ENCODE measurements around the gene CTTNBP2. TPM values are rescaled to one million over a fixed set of nuclear protein-coding genes. Genes with fewer than 3 reads are reported as not detected.

CTTNBP2 gene
- polyA plus RNA-seq, 2 donors, result 11.7 to 12.7 TPM

GRCh38 chr7:117665368-117665767 is 207.9 kb downstream of the CTTNBP2 start:
- Histone ChIP-seq H3K36me3 (ENCODE audit: control insufficient read depth in 2 of 2, insufficient read depth in 2 of 2, low read length in 1 of 2) (no peaks in the 10 kb centered on the region), H3K27ac (ENCODE audit: low read depth in 2 of 2, low read length in 1 of 2) (no peak overlapping the region), H3K27me3 (ENCODE audit: control insufficient read depth in 1 of 2, insufficient read depth in 2 of 2, low read length in 2 of 2) (no peaks in the 10 kb centered on the region), H3K4me3 (ENCODE audit: low read depth in 1 of 2, low read length in 2 of 2) (no peak overlapping the region), H3K4me1 (ENCODE audit: control insufficient read depth in 2 of 2, insufficient read depth in 2 of 2, low read length in 1 of 2) (no peaks in the 10 kb centered on the region), H3K9me3 (ENCODE audit: control insufficient read depth in 2 of 2, insufficient read depth in 1 of 2, low read depth in 1 of 2, low read length in 1 of 2) (no peaks in the 10 kb centered on the region)

- Histone ChIP-seq H3K9me3 (ENCODE audit: control insufficient read depth in 2 of 2, insufficient read depth in 1 of 2, low read depth in 1 of 2, low read length in 1 of 2) (no peaks in the 10 kb centered on the region), H3K4me1 (ENCODE audit: control insufficient read depth in 2 of 2, insufficient read depth in 2 of 2, low read length in 1 of 2) (no peaks in the 10 kb centered on the region), H3K27me3 (ENCODE audit: control insufficient read depth in 1 of 2, insufficient read depth in 2 of 2, low read length in 2 of 2) (no peaks in the 10 kb centered on the region), H3K36me3 (ENCODE audit: control insufficient read depth in 2 of 2, insufficient read depth in 2 of 2, low read length in 1 of 2) (no peaks in the 10 kb centered on the region), H3K4me3 (ENCODE audit: low read depth in 1 of 2, low read length in 2 of 2) (no peak overlapping the region), H3K27ac (ENCODE audit: low read depth in 2 of 2, low read length in 1 of 2) (no peak overlapping the region)
- 82 to 86% methylated on average over 3 of the region's 3 CpGs for whole genome bisulfite sequencing, 2 donors
Measured at GRCh38 chr7:117664047-117664446, 209.2 kb downstream of the CTTNBP2 start.

- no peaks in the 10 kb centered on the region for H3K27me3 ChIP-seq (ENCODE audit: control insufficient read depth in 1 of 2, insufficient read depth in 2 of 2, low read length in 2 of 2)
- WGBS, 2 donors, result 74 to 80% methylated on average over 2 of the region's 2 CpGs
- H3K27ac ChIP-seq (ENCODE audit: low read depth in 2 of 2, low read length in 1 of 2), result no peak overlapping the region
- H3K9me3 ChIP-seq (ENCODE audit: control insufficient read depth in 2 of 2, insufficient read depth in 1 of 2, low read depth in 1 of 2, low read length in 1 of 2), result no peaks in the 10 kb centered on the region
- H3K36me3 ChIP-seq (ENCODE audit: control insufficient read depth in 2 of 2, insufficient read depth in 2 of 2, low read length in 1 of 2), result no peaks in the 10 kb centered on the region
- H3K4me3 ChIP-seq (ENCODE audit: low read depth in 1 of 2, low read length in 2 of 2), result no peak overlapping the region
- no peaks in the 10 kb centered on the region for H3K4me1 ChIP-seq (ENCODE audit: control insufficient read depth in 2 of 2, insufficient read depth in 2 of 2, low read length in 1 of 2)
Measured at GRCh38 chr7:117661328-117661727, 211.9 kb downstream of the CTTNBP2 start.

All from esophagus (tissue), 2 donors.